Measurements from ENCODE around the gene ASXL2. TPM values are rescaled to one million over a fixed set of nuclear protein-coding genes. Genes with fewer than 3 reads are reported as not detected.

Gene ASXL2
- total RNA-seq, 1 experiment from 2014 or later, result 11.4 TPM

GRCh38 chr2:25817630-25818029, 60.7 kb downstream of the ASXL2 start:
- Histone ChIP-seq H3K4me1 (replicated peaks) (no peaks in the 10 kb centered on the region), H3K4me3 (no peak overlapping the region), H3K27ac (no peak overlapping the region), H3K27me3 (replicated peaks) (no peaks in the 10 kb centered on the region), H3K9me3 (replicated peaks) (no peaks in the 10 kb centered on the region), H3K36me3 (no peaks in the 10 kb centered on the region)
- no peak for DNase-seq (ENCODE audit: low read depth in 1 of 2, low spot score in 2 of 2)

GRCh38 chr2:25817006-25817405, 61.3 kb downstream of the ASXL2 start:
- H3K4me1 ChIP-seq (replicated peaks), result no peaks in the 10 kb centered on the region
- H3K27ac ChIP-seq, result no peak overlapping the region
- no peaks in the 10 kb centered on the region for H3K27me3 ChIP-seq (replicated peaks)
- no peaks in the 10 kb centered on the region for H3K9me3 ChIP-seq (replicated peaks)
- no peak overlapping the region for H3K4me3 ChIP-seq
- no peak for DNase-seq (ENCODE audit: low read depth in 1 of 2, low spot score in 2 of 2)
- no peaks in the 10 kb centered on the region for H3K36me3 ChIP-seq

- Histone ChIP-seq H3K36me3 (no peaks in the 10 kb centered on the region), H3K27me3 (replicated peaks) (no peaks in the 10 kb centered on the region), H3K27ac (no peak overlapping the region), H3K4me1 (replicated peaks) (no peaks in the 10 kb centered on the region), H3K4me3 (no peak overlapping the region), H3K9me3 (replicated peaks) (no peaks in the 10 kb centered on the region)
- no peak for DNase-seq (ENCODE audit: low read depth in 1 of 2, low spot score in 2 of 2)
These were observed 62.0 kb downstream of the ASXL2 start for GRCh38 chr2:25816249-25816648.

- no peak for DNase-seq (ENCODE audit: low read depth in 1 of 2, low spot score in 2 of 2)
- H3K36me3 ChIP-seq, result peaks cover 2% of the 10 kb centered on the region; the same call in 1 of the 2 replicates
- H3K4me1 ChIP-seq (replicated peaks), result no peaks in the 10 kb centered on the region
- H3K27me3 ChIP-seq (replicated peaks), result no peaks in the 10 kb centered on the region
- no peaks in the 10 kb centered on the region for H3K9me3 ChIP-seq (replicated peaks)
- H3K27ac ChIP-seq, result no peak overlapping the region
- H3K4me3 ChIP-seq, result no peak overlapping the region
These were observed 63.6 kb downstream of the ASXL2 start for GRCh38 chr2:25814681-25815080.

GRCh38 chr2:25810428-25810827, 67.9 kb downstream of the ASXL2 start:
- H3K27me3 ChIP-seq (replicated peaks), result no peaks in the 10 kb centered on the region
- no peak for DNase-seq (ENCODE audit: low read depth in 1 of 2, low spot score in 2 of 2)
- H3K36me3 ChIP-seq, result peaks cover 2% of the 10 kb centered on the region; the same call in 1 of the 2 replicates

GRCh38 chr2:25809646-25810045, 68.6 kb downstream of the ASXL2 start:
- Histone ChIP-seq H3K27ac (no peak overlapping the region), H3K4me3 (no peak overlapping the region), H3K27me3 (replicated peaks) (no peaks in the 10 kb centered on the region), H3K9me3 (replicated peaks) (no peaks in the 10 kb centered on the region), H3K36me3 (peaks cover 8% of the 10 kb centered on the region), H3K4me1 (replicated peaks) (no peaks in the 10 kb centered on the region)
- no peak for DNase-seq (ENCODE audit: low read depth in 1 of 2, low spot score in 2 of 2)

More at GRCh38 chr2:25810428-25810827, 67.9 kb downstream of the ASXL2 start:
- H3K4me1 ChIP-seq (replicated peaks), result no peaks in the 10 kb centered on the region
- no peak overlapping the region for H3K4me3 ChIP-seq
- no peaks in the 10 kb centered on the region for H3K9me3 ChIP-seq (replicated peaks)
- no peak overlapping the region for H3K27ac ChIP-seq

GRCh38 chr2:25808006-25808383, 70.3 kb downstream of the ASXL2 start:
- H3K4me1 ChIP-seq (replicated peaks), result no peaks in the 10 kb centered on the region
- peaks cover 21% of the 10 kb centered on the region for H3K36me3 ChIP-seq
- DNase-seq (ENCODE audit: low read depth in 1 of 2, low spot score in 2 of 2), result peak in 1 of 2 experiments; percentile 7
- H3K9me3 ChIP-seq (replicated peaks), result no peaks in the 10 kb centered on the region
- H3K27me3 ChIP-seq (replicated peaks), result no peaks in the 10 kb centered on the region
- no peak overlapping the region for H3K27ac ChIP-seq
- no peak overlapping the region for H3K4me3 ChIP-seq

GRCh38 chr2:25806941-25807340, 71.3 kb downstream of the ASXL2 start:
- no peaks in the 10 kb centered on the region for H3K4me1 ChIP-seq (replicated peaks)
- H3K9me3 ChIP-seq (replicated peaks), result no peaks in the 10 kb centered on the region
- no peak overlapping the region for H3K4me3 ChIP-seq
- no peak for DNase-seq (ENCODE audit: low read depth in 1 of 2, low spot score in 2 of 2)
- peaks cover 27% of the 10 kb centered on the region for H3K36me3 ChIP-seq
- H3K27me3 ChIP-seq (replicated peaks), result no peaks in the 10 kb centered on the region
- H3K27ac ChIP-seq, result no peak overlapping the region

- no peaks in the 10 kb centered on the region for H3K4me1 ChIP-seq (replicated peaks)
- no peak for DNase-seq (ENCODE audit: low read depth in 1 of 2, low spot score in 2 of 2)
- H3K4me3 ChIP-seq, result no peak overlapping the region
- H3K9me3 ChIP-seq (replicated peaks), result no peaks in the 10 kb centered on the region
- no peaks in the 10 kb centered on the region for H3K27me3 ChIP-seq (replicated peaks)
- H3K27ac ChIP-seq, result no peak overlapping the region
- peaks cover 27% of the 10 kb centered on the region for H3K36me3 ChIP-seq
These were observed 72.3 kb downstream of the ASXL2 start for GRCh38 chr2:25805987-25806386.

- no peak for DNase-seq (ENCODE audit: low read depth in 1 of 2, low spot score in 2 of 2)
- H3K27ac ChIP-seq, result no peak overlapping the region
- no peaks in the 10 kb centered on the region for H3K9me3 ChIP-seq (replicated peaks)
- H3K36me3 ChIP-seq, result peaks cover 25% of the 10 kb centered on the region
- H3K27me3 ChIP-seq (replicated peaks), result no peaks in the 10 kb centered on the region
- no peaks in the 10 kb centered on the region for H3K4me1 ChIP-seq (replicated peaks)
- no peak overlapping the region for H3K4me3 ChIP-seq
These were observed 73.9 kb downstream of the ASXL2 start for GRCh38 chr2:25804338-25804737.

- no peak overlapping the region for H3K27ac ChIP-seq
- peaks cover 48% of the 10 kb centered on the region for H3K36me3 ChIP-seq
- H3K4me3 ChIP-seq, result no peak overlapping the region
- no peaks in the 10 kb centered on the region for H3K27me3 ChIP-seq (replicated peaks)
- no peak for DNase-seq (ENCODE audit: low read depth in 1 of 2, low spot score in 2 of 2)
- no peaks in the 10 kb centered on the region for H3K4me1 ChIP-seq (replicated peaks)
- H3K9me3 ChIP-seq (replicated peaks), result no peaks in the 10 kb centered on the region
These were observed 79.0 kb downstream of the ASXL2 start for GRCh38 chr2:25799301-25799700.

GRCh38 chr2:25797620-25798488, 80.4 kb downstream of the ASXL2 start:
- H3K27me3 ChIP-seq (replicated peaks), result no peaks in the 10 kb centered on the region
- H3K4me1 ChIP-seq (replicated peaks), result no peaks in the 10 kb centered on the region
- no peaks in the 10 kb centered on the region for H3K9me3 ChIP-seq (replicated peaks)
- H3K36me3 ChIP-seq, result peaks cover 35% of the 10 kb centered on the region
- no peak overlapping the region for H3K27ac ChIP-seq
- DNase-seq (ENCODE audit: low read depth in 1 of 2, low spot score in 2 of 2), result no peak
- no peak overlapping the region for H3K4me3 ChIP-seq

GRCh38 chr2:25794544-25795276, 83.6 kb downstream of the ASXL2 start:
- DNase-seq (ENCODE audit: low read depth in 1 of 2, low spot score in 2 of 2), result no peak
- H3K27ac ChIP-seq, result no peak overlapping the region
- H3K27me3 ChIP-seq (replicated peaks), result no peaks in the 10 kb centered on the region
- no peaks in the 10 kb centered on the region for H3K9me3 ChIP-seq (replicated peaks)
- H3K4me3 ChIP-seq, result no peak overlapping the region
- peaks cover 31% of the 10 kb centered on the region for H3K36me3 ChIP-seq
- no peaks in the 10 kb centered on the region for H3K4me1 ChIP-seq (replicated peaks)

GRCh38 chr2:25790074-25790790, 88.1 kb downstream of the ASXL2 start:
- no peak for DNase-seq (ENCODE audit: low read depth in 1 of 2, low spot score in 2 of 2)
- H3K4me1 ChIP-seq (replicated peaks), result no peaks in the 10 kb centered on the region
- no peaks in the 10 kb centered on the region for H3K27me3 ChIP-seq (replicated peaks)
- no peak overlapping the region for H3K27ac ChIP-seq
- H3K9me3 ChIP-seq (replicated peaks), result no peaks in the 10 kb centered on the region
- no peak overlapping the region for H3K4me3 ChIP-seq
- peaks cover 13% of the 10 kb centered on the region for H3K36me3 ChIP-seq
